GM19328 (cell line): ENCODE data around the gene ATF4.
A peak's percentile ranks its signal among the peaks of the same experiment; 100 is the strongest.
"Not testable (repeated sequence)": the region's sequence is repeated elsewhere in the genome, so short reads cannot be mapped to it uniquely, and the experiment has no call there.

ENCODE experiments used
- ATAC-seq: cut with Tn5 transposase; IDR thresholded peaks from one replicate; pipeline ENCODE4 v1.9.1; 2021; ENCODE audit warnings: mild to moderate bottlenecking, moderate library complexity; ENCODE audit not compliant: unreplicated experiment

The ATF4 gene

GRCh38 chr22:39489094-39490068 is 31.0 kb upstream of the ATF4 start:
- no peak for ATAC-seq

- ATAC-seq, result peak; percentile 64
Measured at GRCh38 chr22:39490135-39490798, 30.1 kb upstream of the ATF4 start.

DNA sequence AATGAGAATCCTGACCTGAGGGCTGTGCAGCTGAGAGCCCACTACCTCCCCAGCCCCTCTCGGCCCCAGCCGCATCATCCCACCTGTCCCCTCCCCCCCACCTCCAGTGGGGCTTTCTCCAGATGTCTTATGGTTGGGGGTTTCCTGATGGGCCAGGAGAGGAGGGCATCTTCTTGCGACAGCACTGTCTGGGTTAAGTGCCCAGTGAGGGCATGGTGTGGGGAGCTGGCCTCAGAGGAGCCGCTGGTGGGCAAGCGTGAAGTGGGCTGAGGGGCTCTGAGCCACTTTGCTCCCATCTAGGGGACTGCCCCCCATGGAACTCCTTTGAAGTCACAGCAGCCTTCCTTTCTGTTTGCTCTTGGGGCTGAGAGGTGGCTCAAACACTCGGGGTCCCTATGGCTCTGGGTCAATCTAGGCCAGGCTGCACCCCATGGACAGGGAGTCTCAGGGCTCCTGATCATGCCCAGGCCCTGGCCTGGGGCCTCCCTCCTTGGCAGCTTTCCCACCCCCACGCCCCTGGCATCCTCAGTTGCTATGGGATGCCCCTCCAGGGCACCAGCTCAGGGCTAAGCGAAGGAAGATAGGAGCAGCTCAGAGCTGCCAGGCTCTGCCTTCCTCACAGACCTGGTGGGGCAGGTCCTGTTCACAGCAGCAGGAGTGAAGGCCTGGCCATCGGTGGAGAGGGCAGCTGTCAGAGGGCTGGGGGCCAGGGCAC is 29.2 kb upstream of the ATF4 start:
- no peak for ATAC-seq

- ATAC-seq, result no peak
Measured at GRCh38 chr22:39491696-39492095, 28.7 kb upstream of the ATF4 start.

GRCh38 chr22:39492186-39492585 is 28.2 kb upstream of the ATF4 start:
- no peak for ATAC-seq

GRCh38 chr22:39493759-39494158 is 26.6 kb upstream of the ATF4 start:
- no peak for ATAC-seq

DNA sequence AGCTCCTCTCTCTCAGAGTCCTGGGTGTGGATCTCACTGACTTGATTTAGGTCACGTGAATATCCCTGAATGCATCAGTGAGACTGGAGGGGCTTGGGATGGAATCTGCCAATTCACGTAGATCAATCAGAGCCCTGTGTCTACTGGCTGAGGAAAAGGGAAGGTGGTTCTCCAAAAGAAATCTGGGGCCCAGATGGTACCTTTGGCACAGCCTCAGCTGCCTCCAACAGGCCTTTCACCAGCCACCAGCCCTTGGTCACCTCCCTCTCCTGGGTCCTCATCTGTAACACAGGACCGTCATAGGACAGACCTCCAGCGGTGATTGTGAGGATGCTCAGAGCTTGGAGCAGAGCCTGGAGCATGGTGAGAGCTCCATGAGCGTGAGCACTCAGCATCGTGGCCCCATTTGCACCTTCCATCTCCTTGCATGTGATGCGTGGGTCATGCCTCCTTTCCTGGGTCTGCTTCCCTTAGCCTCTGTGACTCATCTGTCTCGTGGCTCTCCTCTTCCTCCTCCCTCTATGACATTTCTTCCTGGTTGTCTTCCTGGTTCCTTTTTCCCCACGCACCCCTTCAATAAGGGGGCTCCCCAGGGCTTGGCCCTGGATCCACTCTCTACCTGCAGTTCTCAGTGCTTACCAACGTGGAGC is 25.8 kb upstream of the ATF4 start:
- ATAC-seq, result no peak

- no peak for ATAC-seq
Measured at GRCh38 chr22:39496131-39496838, 24.1 kb upstream of the ATF4 start.

GRCh38 chr22:39497429-39497828 is 22.9 kb upstream of the ATF4 start:
- ATAC-seq, result no peak

DNA sequence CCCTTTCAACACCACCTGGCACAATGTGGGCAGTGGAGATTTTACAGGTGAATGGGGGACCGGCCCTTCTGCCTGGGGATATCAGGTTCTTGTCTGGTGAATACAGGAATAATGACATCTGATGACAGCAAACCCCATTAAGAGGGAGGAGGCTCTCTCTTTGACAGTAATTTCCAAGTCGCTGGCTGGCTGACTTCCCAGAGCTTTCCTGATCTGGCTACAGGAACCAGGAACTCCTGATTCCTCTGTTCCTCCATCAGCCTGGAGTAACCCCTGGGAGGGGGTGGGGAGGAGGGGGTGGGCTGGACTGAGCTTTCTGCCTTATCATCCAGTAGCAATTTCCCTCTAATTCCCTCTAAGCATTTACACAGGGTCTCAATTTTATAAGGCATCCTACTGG is 22.0 kb upstream of the ATF4 start:
- no peak for ATAC-seq

GRCh38 chr22:39498802-39499201 is 21.6 kb upstream of the ATF4 start:
- no peak for ATAC-seq

DNA sequence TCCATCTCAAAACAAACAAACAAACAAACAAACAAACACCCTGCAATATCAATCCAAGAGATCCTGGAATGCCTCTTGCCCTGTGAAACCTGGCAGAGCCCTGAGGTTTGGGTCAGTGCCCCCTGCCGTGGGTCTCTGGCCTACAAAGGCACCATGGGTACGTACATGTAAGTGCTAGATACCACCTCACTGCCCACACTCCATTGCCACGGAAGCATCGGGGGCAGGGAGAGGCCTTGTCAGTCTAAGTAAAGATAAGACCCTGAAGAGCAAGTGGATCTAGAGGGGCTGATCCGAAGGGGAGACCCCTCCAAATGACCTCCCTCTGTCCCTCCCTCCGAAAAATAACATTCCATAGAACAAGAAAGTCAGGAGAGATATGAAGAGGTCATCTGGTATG is 20.3 kb upstream of the ATF4 start:
- ATAC-seq, result no peak

DNA sequence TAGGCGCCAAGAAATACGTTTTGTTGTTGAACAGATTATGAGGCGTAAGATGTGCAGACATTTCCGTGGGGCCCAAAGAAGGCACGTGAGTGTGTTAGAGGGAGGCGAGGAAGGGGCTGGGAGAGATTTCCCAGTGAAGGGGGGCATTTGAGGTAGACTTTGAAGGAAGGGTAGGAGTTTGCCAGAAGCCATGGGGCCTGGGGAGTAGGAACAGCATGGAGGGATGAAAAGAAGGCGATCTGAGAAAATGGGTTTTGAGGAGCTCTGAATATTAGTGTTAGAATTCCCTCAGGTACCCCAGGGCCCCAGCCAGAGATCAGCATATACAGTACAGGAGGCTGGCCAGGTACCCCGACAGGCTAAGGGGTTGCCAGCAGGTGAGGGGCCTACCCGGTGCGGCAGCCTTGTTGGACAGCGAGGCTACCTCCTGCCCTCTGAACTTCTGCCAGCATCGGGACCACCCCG is 18.7 kb upstream of the ATF4 start:
- no peak for ATAC-seq

GRCh38 chr22:39502109-39502788 is 18.1 kb upstream of the ATF4 start, which contains the start of gene MIEF1:
Gene MIEF1 (plus strand): TSS chr22:39502290. CDS start chr22:39511295, 9,005 bp downstream.
- peak; percentile 88 for ATAC-seq

DNA sequence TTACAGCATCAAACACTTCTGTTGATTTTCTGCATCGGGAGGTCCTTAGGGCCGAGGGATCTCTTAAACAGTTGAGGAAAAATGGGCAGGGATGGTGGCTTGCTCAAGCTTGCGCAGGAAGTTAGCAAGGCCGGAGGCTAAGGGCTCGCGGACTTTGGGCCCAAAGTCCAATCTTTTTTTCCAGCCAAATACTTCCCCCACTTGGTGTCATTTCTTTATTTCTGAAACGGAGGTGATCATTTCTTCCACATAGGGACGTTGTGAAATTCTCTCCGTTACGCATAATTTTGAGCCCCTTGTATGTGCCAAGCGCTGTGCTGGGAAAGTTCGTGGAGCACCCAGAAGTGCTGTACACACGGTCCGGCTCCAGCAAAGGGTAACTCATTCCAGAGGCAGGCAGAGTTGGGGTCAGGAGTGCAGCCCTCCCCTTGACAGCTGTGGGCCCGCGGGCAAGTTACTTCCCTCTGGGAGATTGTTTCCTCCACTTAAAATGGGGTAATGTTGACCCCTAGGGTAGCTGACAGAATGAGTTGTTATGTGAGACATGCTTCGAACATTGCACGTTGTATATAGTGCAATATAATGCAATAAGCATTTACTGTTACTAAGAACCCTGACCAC is 17.5 kb upstream of the ATF4 start:
- no peak for ATAC-seq

DNA sequence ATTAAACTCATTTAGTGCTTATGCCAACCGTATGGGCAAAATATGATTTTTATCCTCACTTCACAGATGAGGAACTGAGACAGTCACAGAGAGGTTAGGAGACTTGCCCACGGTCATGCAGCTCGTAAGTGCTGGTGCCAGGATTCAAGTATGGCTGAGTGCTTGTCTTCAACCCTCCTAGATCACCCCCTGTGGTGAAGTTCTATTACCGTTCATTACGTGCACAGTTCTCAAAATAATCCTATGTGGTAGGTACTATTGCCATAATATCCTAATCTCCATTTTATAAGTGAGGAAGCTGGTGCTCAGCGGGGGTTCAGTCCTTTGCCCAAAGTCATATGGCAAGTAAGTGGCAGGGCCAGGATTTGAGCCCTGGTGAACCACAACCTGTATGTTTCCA is 16.7 kb upstream of the ATF4 start:
- ATAC-seq, result no peak

DNA sequence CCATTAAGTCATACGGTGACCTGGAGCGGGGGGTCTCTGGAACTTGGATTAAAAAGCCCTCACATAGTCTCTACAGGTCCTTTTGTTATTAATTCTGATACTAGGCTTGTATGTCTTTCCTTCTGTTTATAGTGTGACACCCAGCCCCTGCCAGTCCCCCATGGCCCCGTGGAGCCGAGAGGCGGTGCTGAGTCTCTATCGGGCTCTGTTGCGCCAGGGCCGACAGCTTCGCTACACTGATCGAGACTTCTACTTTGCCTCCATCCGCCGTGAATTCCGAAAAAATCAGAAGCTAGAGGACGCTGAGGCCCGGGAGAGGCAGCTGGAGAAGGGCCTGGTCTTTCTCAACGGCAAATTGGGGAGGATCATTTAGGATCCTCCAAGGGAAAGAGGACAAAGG is 16.3 kb upstream of the ATF4 start:
- ATAC-seq, result no peak

DNA sequence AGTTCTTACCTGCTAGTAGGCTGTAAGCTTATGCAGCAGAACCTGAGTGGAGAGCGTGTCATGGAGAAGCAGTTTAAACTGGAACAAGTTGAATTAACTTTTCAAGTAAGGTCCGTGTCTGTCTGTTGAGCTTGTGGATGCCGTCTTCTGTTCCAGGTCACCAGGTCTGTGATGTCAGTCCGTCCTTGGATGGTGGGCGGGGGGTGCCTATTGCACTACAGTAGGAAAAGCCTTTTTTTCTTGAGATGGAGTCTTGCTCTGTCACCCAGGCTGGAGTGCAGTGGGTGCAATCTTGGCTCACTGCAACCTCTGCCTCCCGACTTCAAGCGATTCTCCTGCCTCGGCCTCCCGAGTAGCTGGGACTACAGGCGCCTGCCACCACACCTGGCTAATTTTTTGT is 13.3 kb upstream of the ATF4 start:
- not testable (repeated sequence) for ATAC-seq

DNA sequence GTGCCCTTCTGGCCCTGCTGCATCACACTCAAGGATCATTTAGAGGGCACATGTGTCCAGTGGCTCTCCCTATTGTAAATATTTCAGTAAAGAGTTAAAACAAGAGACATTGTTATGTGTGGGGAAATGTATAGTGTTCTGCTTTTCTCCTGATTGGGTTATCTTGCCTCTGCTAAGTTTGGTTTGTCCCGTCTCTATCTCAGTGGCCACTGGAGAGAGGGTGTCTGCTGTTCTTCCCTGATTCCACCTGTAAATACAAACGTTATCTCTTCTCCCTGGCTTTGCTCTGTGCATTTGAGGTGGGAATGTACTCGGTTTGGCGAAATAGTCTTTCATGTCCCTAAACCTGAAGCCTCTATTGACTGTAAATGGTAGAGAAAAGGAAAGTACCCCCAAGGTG is 12.0 kb upstream of the ATF4 start:
- no peak for ATAC-seq
